ENCODE measurements around the gene SHKBP1.

GRCh38 chr19:40605216-40605971, 28.7 kb downstream of the SHKBP1 start:
- TF ChIP-seq POLR2A (IDR thresholded peaks at IDR 0.05), result peak; percentile 19
- TF ChIP-seq CTCF (IDR thresholded peaks at IDR 0.05), result no peak
- TF ChIP-seq POLR2AphosphoS5 (IDR thresholded peaks at IDR 0.05), result peak in 2 of 3 donors; percentile 27 to 36
